NOMO-1 treated with DMSO at 0.1 percent for 48 hours (cell line): ENCODE results near the gene ERGIC1.
A peak's percentile ranks its signal among the peaks of the same experiment; 100 is the strongest.
"Not testable (repeated sequence)": the region's sequence is repeated elsewhere in the genome, so short reads cannot be mapped to it uniquely, and the experiment has no call there.

Source experiments
- DNase-seq: peaks from one replicate; lab custom pipeline; 2025; ENCODE audit not compliant: unreplicated experiment; lab: John Stamatoyannopoulos, UW

ERGIC1 gene

GRCh38 chr5:172877466-172878260 lies 43.6 kb downstream of the ERGIC1 start:
- no peak for DNase-seq

GRCh38 chr5:172878585-172878932 lies 44.5 kb downstream of the ERGIC1 start:
- no peak for DNase-seq

GRCh38 chr5:172878933-172879752 lies 45.1 kb downstream of the ERGIC1 start:
- no peak for DNase-seq

GRCh38 chr5:172881691-172882370 lies 47.8 kb downstream of the ERGIC1 start:
- DNase-seq, result peak; percentile 72

- no peak for DNase-seq
These were observed 49.0 kb downstream of the ERGIC1 start for GRCh38 chr5:172883066-172883465.

- no peak for DNase-seq
These were observed 51.7 kb downstream of the ERGIC1 start for GRCh38 chr5:172885597-172886340.

- no peak for DNase-seq
These were observed 52.4 kb downstream of the ERGIC1 start for GRCh38 chr5:172886476-172886875.

GRCh38 chr5:172886974-172887501 lies 53.0 kb downstream of the ERGIC1 start:
- peak; percentile 99 for DNase-seq

- no peak for DNase-seq
These were observed 53.6 kb downstream of the ERGIC1 start for GRCh38 chr5:172887692-172888091.

GRCh38 chr5:172890659-172891058 lies 56.6 kb downstream of the ERGIC1 start:
- DNase-seq, result no peak

GRCh38 chr5:172891716-172892421 lies 57.8 kb downstream of the ERGIC1 start:
- DNase-seq, result no peak

- DNase-seq, result no peak
These were observed 58.7 kb downstream of the ERGIC1 start for GRCh38 chr5:172892713-172893112.

GRCh38 chr5:172894767-172895388 lies 60.8 kb downstream of the ERGIC1 start:
- DNase-seq, result no peak

- DNase-seq, result no peak
These were observed 61.5 kb downstream of the ERGIC1 start for GRCh38 chr5:172895549-172895948.

- no peak for DNase-seq
These were observed 62.4 kb downstream of the ERGIC1 start for GRCh38 chr5:172896465-172896864.

GRCh38 chr5:172897067-172897466 lies 63.0 kb downstream of the ERGIC1 start:
- not testable (repeated sequence) for DNase-seq

- DNase-seq, result no peak
These were observed 63.6 kb downstream of the ERGIC1 start for GRCh38 chr5:172897481-172898217.

GRCh38 chr5:172898218-172898842 lies 64.3 kb downstream of the ERGIC1 start:
- no peak for DNase-seq
